Measurements from ENCODE around the gene DSP.

- TF ChIP-seq CTCF (IDR thresholded peaks at IDR 0.05; ENCODE audit: insufficient read depth, low read length) = no peak
- no peak for TF ChIP-seq POLR2AphosphoS5 (IDR thresholded peaks at IDR 0.05; ENCODE audit: low read depth)
- TF ChIP-seq SPI1 (IDR thresholded peaks at IDR 0.05; ENCODE audit: borderline replicate concordance, low read depth) = no peak
- TF ChIP-seq REST (IDR thresholded peaks at IDR 0.05; ENCODE audit: insufficient replicate concordance, low read depth) = no peak
Observed at GRCh38 chr6:7523922-7524321, 17.5 kb upstream of the DSP start.
